Activated gamma-delta T cell treated with Interleukin-2 at 50 U/mL for 16 hours (primary cell): Measurements from ENCODE around the gene MCL1.

Experiments used
- DNase-seq: peaks from one replicate; pipeline ENCODE4 v3.0.0-alpha.2; 2020

Gene MCL1

DNA sequence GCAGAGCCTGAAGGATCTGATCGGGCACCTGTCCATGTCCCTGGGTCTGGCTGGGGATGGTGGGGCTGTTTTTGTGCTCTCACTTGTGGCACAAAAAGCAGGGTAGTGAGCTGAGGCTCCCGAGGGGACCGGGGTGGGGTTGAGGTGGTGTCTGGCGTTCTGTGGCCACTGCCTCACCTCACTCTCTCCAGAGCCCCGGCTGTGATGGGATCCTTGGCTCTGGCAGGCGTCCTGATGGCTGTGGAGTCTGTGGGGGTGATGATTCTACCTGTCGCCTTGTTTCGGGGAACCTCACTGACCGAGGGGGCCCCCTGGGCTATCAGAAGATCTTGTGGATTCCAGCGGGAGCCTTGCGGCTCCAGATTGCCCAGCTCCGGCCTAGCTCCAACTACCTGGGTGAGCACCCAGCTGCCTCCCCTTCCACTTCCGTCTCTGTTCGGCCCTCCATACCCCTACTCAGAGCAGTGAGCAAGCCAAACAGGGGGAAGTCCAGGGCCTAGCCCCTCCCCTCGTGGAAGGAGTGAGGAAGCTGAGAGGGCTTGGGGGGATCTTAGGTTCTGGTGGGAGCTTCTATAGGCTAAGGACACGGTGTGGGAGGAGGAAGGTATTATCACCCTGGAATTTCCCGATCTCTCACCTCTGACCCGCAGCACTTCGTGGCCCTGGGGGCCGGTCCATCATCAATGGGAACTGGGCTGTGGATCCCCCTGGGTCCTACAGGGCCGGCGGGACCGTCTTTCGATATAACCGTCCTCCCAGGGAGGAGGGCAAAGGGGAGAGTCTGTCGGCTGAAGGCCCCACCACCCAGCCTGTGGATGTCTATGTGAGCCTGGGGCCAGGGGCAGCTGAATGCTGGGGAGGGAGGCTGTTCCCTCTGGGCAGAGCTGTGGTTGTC, 23.2 kb downstream of the MCL1 start:
- no peak for DNase-seq

DNA sequence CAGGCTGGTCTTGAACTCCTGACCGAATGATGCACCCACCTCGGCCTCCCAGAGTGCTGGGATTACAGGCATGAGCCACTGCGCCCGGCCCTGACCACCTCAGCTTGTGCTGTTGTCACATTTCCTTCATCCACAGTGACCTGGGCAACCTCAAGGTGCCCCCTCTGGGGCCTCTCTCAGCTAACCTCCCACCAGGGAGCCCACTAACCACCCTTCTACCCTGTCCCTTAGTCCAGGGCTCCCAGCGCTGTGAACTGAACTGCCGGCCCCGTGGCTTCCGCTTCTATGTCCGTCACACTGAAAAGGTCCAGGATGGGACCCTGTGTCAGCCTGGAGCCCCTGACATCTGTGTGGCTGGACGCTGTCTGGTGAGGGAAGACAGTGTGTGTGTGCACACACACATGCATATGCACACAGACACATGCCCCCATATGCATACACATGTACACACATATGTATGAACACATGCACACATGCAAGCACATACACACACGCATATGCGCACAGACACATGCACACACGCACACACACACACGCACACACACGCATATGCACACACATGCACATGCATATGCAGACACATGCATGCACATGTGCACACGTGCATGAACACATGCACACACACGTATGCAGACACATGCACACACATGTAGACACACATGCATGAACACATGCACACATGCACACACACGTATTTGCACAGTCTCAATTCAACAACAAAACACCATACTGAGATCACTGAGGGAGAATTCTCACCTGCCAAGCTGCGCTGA, 24.0 kb downstream of the MCL1 start:
- no peak for DNase-seq

DNA sequence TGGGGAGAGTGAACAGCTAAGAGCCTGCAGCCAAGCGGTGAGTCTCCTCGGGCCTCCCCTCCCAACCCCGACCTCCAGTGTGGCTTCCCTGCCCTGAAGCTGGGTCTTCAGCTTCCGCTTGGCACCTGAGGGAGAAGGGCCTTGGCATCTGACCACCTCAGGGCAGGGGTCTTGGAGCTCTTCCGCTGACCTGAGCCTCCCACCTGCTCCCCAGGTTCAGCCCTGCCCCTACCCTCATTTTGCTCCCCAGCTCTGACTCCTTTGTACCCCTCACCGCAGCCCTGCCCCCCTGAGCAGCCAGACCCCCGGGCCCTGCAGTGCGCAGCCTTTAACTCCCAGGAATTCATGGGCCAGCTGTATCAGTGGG, 25.3 kb downstream of the MCL1 start:
- no peak for DNase-seq

GRCh38 chr1:150553392-150554085, 25.9 kb downstream of the MCL1 start:
- DNase-seq: no peak

- DNase-seq: no peak
Measured at GRCh38 chr1:150552911-150553289, 26.5 kb downstream of the MCL1 start.

DNA sequence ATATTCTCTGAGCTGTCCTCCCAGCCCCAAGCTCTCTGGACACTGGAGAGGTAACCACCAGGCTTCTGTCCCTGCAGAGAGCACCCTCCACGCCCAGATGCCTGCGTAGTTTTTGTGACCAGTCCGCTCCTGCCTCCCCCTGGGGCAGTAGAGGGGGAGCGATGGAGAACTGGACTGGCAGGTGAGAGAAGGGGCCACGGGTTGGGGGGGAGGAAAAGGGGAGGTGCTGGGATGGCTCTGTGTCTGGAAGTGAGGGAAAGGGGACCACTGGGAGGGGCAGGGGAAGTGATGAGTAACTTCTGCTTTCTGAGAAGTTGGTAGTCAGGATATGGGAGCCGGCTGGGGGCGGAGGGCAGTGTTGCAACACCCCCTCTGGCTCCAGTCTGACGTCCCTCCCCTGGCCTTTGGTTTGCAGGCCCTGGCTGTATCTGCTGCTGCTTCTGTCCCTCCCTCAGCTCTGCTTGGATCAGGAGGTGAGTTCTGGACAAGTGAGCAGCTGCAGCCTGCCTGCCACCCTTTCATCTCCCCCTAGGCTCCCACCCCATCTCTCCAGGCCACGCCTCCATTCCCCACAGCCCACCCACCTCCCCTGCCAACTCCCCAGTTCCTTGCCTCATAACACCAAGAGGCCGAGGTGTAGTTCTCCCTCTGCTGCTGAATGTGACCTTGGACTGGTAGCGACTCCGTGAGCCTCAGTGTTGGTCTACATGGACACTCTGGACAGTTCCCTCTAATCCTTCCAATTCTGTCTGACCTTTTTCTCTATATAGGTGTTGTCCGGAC, 27.1 kb downstream of the MCL1 start:
- no peak for DNase-seq

- DNase-seq: no peak
Measured at GRCh38 chr1:150551784-150552127, 27.7 kb downstream of the MCL1 start.

DNA sequence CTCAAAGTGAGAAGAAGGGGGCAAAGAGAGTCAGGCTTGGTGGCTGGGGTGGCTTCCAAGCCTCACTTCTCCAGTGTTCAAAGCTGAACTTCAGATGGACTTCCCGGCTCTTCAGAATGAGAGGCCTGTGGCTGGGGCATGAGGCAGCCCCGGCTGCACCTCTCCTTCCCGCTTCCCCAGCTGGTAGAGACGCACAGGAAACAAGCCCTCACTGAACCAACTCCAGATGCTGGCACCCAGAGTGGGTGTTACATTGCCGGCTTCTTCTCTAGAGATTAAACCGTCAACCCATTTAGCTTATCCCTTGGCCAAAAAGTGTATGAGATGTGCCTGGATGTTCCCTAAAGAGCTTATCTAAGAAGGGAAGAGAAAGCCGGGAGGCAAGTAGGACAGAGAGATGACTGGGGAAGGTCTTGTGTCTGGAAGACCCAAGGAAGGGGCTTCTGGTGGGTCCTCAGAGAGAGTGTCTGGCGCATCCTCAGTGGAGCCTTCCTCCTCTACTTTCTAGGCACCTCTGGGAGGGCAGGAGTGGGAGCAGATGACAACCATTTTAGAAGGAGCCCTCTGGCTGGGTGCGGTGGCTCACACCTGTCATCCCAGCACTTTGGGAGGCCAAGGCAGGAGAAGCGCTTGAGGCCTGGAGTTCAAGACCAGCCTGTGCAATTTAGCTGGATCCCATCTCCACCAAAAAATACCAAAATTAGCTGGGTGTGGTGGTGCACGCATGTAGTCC, 28.2 kb downstream of the MCL1 start:
- no peak for DNase-seq

DNA sequence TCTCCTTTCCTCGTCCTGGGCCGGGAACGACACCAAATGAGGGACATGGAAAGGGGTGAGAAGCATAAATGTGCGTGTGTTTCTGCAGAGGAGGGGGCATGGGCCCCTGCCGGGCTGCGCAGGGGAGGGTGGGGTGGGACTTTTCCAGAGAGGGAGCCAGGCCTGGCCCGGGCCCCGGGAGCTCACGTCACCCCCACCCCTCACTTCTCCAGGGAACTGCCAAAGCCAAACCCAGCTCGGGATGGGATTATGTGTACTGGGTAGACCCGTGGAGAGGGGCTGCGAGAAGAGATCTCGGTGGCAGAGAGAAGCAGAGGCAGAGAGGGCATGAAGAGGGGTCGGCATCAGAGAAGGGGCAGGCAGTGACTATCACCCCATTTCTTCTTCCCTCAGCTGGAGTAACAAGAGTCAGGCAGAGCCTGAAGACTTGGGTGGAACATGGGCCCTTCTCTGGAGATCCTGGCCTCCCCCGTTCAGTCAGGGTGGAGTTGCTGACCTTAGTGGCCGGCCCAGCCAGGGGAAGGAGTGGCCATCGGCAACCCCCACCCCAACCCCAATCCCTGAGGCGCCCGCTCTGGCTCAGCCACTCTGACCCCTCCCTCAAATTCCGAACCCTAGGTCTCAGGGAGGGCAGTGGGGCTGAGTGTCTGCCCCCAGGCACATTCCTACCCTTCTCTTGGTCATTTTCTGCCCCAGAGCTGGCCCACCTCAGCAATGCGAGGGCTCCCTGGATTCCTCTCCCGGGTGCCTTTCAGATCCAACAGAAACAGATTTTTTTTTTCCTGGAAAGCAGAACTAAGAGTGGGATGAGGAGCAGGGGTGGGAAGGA, 29.0 kb downstream of the MCL1 start:
- DNase-seq: no peak

DNA sequence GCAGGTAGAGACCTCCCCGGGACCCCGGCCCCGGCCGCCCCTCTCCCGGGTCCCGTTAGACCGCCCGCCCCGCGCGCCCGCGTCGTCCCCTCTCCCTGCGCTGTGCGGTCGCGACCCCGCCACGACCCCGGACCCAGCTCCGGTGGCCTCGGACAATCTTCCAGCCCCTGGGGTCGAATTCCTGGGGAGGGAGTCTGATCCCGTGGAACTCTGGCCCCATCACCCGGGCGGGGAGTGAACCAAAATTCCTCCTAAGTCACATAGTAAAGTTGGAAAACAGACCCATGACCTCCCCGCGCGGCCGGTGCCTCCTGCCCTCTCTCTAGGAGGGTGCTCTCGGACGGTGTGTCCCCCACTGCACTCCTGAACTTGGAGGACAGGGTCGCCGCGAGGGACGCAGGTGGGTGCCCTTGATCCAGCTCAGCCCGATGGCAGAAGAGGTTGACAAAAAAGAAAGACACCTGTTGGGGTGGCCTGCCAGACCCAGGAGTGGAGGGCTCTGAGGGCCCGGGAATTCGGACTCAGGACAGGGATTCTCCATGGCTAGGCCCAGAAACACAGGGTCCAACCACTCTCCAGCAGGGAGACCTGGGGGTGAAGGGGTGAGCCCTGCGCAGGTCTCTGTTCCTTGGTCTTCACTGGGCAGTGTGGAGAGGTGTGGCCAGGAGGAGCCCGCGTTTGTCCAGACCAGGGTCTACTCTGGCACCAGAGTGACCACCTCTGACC, 29.8 kb downstream of the MCL1 start:
- DNase-seq: no peak

DNA sequence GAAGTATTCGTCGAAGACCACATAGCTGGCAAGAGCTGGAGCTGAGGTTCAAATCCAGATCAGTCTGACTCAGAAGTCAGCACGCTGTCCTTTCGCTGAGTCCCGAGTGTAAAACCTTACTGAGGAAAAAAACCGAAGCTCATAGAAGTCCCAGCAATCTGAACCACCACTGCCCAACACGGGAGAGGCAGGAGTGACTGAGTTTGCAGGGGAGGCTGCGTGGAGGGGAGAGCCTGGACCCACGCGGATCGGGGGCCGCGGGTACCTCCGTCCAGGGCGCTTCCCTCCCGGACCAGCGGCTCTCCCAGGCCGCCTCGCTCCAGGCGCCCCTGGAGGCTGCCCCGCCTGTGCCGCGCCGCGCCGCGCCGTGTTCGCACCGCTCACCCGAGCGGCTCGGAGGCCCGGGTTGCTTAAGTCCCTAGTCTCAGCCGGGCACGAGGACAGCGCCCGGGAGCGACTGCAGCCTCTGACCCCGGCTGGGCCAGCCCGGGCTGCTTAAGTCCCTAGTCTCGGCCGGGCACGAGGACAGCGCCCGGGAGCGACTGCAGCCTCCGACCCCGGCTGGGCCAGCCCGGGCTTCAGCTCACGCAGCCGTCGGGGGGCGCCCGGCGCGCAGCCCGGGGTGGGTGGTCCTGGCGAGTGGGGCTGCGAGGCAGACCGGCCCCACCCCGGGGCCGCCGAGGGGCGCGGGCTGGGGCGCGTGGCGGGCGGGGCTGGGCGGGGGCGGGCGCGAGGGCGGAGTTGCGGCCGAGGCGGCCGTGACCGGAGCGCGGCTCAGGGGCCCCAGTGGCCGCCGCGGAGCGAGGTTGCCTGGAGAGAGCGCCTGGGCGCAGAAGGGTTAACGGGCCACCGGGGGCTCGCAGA, 30.5 kb downstream of the MCL1 start, which contains the start of gene ADAMTSL4:
Gene ADAMTSL4, plus strand, starts transcription at position 777 of the 864 bp plus-strand sequence. CDS start 2,881 bp downstream, outside the sequence.
- DNase-seq: no peak

GRCh38 chr1:150548324-150548631, 31.1 kb downstream of the MCL1 start:
- no peak for DNase-seq

- DNase-seq: no peak
Measured at GRCh38 chr1:150546294-150546937, 33.0 kb downstream of the MCL1 start.

GRCh38 chr1:150545486-150546032, 33.9 kb downstream of the MCL1 start:
- DNase-seq: no peak

DNA sequence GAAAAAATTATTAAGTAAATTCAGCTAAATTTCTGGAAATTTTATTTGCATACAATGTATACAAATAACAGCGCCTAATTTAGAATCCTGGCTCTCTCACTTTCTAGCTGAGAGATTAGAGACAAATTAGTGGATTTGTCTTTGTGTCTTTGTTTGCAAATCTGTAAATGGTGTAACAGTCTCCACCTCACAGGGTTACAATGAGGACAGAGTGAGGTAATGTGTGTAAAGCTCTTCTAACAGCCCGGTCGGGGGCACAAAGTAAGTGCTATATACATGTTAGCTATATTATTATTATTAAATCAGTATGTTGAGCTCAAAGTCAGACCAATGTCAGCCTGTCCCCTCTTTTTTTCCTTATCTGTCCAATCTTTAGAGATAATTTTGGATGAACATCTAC, 35.2 kb downstream of the MCL1 start:
- DNase-seq: no peak

DNA sequence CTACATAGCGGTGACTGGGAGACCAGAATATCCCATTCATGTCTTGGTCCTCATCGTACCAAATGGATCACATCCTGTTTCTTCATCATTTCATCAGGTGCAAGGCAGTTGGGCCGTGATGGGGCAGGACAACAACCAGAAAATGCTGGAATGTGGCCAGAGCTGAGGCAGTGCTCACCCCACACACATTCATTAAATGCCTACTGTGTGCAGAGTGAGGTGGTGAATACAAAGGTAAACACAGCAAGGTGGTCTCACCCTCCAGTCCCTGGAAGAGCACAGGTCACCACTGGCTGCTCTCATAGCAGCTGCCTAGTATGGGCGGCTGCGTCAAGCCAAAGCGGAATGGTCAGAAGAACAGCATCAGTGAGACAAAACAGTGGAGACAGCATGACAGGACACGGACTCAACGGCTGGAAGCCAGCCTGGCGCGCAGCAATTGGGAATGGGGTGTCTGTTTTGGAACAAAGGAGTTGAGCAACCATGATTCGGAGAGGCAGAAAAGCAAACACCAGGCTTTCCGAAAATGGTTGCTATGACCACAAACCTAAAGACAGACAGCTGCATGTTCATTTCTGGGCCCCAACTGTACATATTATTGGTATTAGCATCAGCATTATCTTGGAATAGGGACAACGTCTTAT, 35.8 kb downstream of the MCL1 start:
- no peak for DNase-seq

DNA sequence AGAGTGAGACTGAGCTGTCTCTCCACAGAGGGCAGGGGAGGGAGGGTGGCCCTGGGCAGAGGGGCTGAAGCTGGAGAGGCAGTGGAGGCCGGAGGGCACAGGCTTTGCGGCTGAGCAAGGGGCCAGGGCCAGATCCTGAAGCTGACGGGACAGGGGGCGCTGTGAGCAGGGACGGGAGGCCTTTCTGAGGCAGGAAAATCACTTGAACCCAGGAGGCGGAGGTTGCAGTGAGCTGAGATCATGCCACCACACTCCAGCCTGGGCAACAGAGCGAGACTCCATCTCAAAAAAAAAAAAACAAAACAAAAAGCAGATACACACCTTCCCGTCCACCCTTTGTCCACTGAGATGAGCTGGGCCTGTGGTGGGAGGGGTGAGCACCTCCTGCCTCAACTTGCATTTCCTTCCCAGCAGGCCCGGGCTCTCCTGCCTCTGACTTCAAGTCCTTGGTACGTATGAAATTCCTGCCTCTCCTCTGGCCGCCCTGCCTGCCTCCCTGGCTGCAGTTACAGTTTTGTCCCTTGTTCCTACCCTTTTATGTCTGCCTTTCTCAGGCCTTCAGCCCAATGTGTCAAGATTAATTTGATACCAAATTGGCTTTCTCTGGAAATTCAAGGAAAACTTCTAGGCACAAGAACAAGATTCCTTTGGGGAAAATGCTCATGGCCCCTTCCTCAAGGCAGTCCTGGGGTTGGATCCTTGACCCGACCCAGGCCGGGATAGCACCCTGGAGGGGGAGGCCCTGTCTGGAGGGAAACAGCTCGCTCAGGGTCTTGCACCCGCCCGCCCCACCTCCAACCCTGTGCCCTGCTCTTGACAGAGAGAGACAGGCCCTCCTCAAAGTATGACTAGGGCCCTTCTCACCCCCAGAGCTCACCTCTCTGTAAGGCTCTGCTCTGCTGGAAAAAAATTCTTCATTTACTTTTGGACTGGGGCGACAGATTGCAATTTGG, 41.4 kb downstream of the MCL1 start:
- no peak for DNase-seq
